Tongue (tissue), 2 donors: ENCODE results near the gene C1orf74. TPM values are rescaled to one million over a fixed set of nuclear protein-coding genes. Genes with fewer than 3 reads are reported as not detected.
A peak's percentile ranks its signal among the peaks of the same experiment; 100 is the strongest.
"Not testable (repeated sequence)": the region's sequence is repeated elsewhere in the genome, so short reads cannot be mapped to it uniquely, and the experiment has no call there.

ENCODE experiments used
- DNase-seq: peaks from one replicate; pipeline ENCODE4 v3.0.0-alpha.2; 2015
- total RNA-seq: library from RNA; depleted of rRNA; stranded (reverse); fragments of >200 nt; gene quantifications from one replicate; pipeline ENCODE4 v1.2.3, GENCODE V29; 2014

The C1orf74 gene
- total RNA-seq, 1 donor from 2014 or later: 3.3 TPM

GRCh38 chr1:209805341-209805781, 21.0 kb upstream of the C1orf74 start:
- no peak for DNase-seq

- DNase-seq: no peak
These were observed 19.2 kb upstream of the C1orf74 start for GRCh38 chr1:209803568-209803967.

GRCh38 chr1:209802780-209803152, 18.4 kb upstream of the C1orf74 start:
- no peak for DNase-seq

GRCh38 chr1:209802117-209802779, 17.9 kb upstream of the C1orf74 start:
- DNase-seq: no peak

GRCh38 chr1:209800984-209801834, 16.9 kb upstream of the C1orf74 start:
- DNase-seq: peak; percentile 45

GRCh38 chr1:209797978-209798639, 13.8 kb upstream of the C1orf74 start:
- no peak for DNase-seq

- not testable (repeated sequence) for DNase-seq
These were observed 9.4 kb upstream of the C1orf74 start for GRCh38 chr1:209793711-209794110.

GRCh38 chr1:209791920-209792319, 7.6 kb upstream of the C1orf74 start:
- DNase-seq: no peak

- no peak for DNase-seq
These were observed 6.2 kb upstream of the C1orf74 start for GRCh38 chr1:209790286-209791193.

- no peak for DNase-seq
These were observed 4.9 kb upstream of the C1orf74 start for GRCh38 chr1:209789245-209789644.

GRCh38 chr1:209787551-209787950, 3.2 kb upstream of the C1orf74 start:
- DNase-seq: peak; percentile 70

GRCh38 chr1:209786146-209786545, 1.8 kb upstream of the C1orf74 start:
- DNase-seq: no peak

GRCh38 chr1:209785592-209785991, 1.2 kb upstream of the C1orf74 start:
- DNase-seq: no peak

GRCh38 chr1:209783386-209783785, 973 bp downstream of the C1orf74 start:
- DNase-seq: peak; percentile 90

GRCh38 chr1:209780268-209780667, 4.1 kb downstream of the C1orf74 start:
- DNase-seq: no peak

GRCh38 chr1:209778102-209778501, 6.3 kb downstream of the C1orf74 start:
- no peak for DNase-seq

- no peak for DNase-seq
These were observed 6.8 kb downstream of the C1orf74 start for GRCh38 chr1:209777587-209777986.

- DNase-seq: no peak
These were observed 8.7 kb downstream of the C1orf74 start for GRCh38 chr1:209775678-209776077.

GRCh38 chr1:209774592-209774991, 9.8 kb downstream of the C1orf74 start:
- no peak for DNase-seq

GRCh38 chr1:209772126-209772525, 12.2 kb downstream of the C1orf74 start:
- DNase-seq: no peak

GRCh38 chr1:209770636-209771415, 13.5 kb downstream of the C1orf74 start:
- DNase-seq: no peak
